Endometrium (tissue), 2 donors: ENCODE measurements around the gene ZC3H12C.

Experiments
- FAIRE-seq: peaks from 2 replicates; lab custom pipeline; 2012; peaks lifted over from hg19 to GRCh38; lab: Jason Lieb, UNC
- donor health status: control.
- donor health status: control.

The ZC3H12C gene

DNA sequence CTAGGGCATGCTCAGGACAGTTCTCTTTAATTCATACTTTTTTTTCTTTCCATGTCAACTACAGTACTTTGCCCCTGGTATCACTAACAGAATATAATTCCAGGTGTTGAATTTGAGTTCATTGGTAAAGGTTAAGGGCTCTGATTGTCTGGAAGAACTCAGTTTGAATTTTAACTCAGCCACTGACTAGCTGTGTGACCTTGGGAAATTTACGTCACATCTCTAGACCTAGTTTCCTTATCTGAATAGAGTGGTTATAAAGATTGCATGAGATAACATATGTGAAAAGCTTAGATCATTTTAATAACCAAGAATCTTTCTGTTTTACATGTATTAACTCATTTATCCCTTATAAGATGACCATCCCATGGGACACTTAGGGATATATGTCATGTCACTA, 15.8 kb upstream of the ZC3H12C start:
- no peak for FAIRE-seq

DNA sequence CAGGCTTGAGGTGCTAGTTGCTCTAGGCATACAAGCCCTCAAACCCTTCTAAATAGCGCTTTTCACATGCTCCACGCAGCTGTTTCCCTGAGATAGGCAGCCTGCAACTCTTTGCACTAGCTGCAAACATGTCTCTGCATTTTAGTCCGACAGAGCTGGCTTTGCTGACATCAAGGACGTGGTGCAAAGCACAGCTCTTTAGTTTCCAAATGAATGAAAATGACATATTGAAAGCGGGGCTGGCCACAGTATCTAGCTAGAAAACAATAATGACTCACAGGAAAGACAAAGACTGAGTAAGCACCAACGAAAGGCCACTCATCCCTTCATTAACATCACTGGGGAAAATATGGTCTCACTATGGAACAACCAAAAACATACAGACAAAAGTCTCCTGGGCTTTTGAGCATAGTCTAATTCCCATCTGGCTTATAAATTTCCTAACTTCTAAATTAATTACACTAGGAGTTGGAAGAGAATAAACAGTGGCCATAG, 15.3 kb upstream of the ZC3H12C start:
- FAIRE-seq = no peak

DNA sequence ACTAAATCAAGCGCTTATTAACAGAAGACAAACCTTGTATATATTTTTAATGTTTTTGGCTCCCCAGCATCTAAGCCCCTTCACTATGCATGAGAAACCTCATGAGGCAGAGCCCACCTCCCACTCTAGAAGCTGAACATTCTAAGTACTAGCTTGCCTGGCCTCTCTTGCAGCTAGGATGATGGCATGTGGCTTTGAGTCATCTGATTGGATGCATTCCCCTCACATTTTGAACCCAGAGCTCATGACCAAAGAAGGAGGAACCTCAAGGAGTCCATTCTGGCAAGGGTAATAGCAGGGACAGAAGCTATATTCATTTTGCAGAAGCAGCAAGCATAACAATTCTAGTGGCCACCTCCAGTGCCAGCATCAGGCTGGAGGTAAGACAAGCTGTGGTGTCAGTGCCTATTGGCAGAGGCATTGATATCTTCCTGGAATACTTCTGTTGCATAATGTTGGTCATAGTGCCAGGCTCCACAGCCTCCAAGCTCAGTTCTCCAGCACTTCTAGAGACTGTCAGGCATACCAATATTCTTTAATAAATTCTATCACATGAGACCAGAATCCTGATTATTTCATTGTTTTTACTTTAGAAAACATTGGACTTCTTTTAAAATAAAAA, 14.2 kb upstream of the ZC3H12C start:
- no peak for FAIRE-seq

DNA sequence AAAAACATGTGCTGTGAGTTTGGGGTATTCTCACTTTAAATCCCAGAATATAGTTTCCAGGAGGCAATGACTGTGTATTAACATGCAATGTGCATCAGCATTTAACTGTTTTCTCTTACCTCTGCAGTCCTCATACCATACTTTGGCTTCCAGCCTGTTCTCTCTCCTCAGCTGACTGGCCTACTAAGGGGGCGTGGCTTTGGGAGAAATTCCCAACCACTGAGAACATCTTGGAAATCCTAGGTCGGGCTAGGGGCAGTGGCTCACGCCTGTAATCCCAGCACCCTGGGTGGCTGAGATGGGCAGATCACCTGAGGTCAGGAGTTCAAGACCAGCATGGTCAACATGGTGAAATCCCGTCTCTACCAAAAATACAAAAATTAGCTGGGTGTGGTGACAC, 13.5 kb upstream of the ZC3H12C start:
- FAIRE-seq = no peak

DNA sequence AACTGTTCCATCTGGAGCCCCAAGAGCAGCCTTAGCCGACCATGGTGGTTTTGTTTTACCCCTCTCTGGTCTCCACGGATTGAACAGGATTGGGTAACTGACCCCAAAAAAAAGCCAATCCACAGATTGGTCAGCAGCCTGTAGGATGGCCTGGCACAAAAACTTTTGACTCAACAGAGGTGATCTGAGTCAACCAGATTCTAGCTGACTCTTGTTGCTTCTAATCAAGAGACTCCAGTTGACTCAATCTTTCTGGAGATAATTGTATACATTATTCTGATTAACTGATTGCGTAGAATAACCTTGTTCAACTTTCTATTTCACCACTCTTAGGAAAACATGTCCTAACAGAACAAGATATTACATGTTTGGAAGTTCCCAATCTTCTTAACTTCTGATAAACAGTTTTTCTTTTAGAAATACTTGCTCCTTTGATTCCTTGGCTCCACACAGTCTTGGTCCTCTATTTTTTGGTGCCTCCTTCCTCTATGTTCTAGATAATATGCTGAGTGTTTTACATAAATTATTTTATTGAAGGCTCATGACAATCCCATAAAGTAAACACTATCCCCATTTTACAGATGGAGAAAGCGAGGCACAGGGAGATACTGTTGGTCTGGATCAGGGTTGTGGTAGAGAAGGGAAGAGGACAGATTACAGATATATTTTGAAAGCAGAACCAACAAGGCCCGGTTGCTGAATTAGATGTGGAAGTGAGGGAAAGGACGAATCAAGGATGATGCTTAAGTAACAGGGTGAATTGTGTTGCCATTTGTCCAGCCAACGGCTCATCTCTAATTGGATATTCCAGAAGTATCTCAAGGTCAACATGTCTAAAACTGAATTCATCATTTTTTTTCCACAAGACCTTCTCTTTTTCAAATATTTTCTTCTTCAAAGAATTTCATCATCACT, 11.5 kb upstream of the ZC3H12C start:
- FAIRE-seq = no peak

DNA sequence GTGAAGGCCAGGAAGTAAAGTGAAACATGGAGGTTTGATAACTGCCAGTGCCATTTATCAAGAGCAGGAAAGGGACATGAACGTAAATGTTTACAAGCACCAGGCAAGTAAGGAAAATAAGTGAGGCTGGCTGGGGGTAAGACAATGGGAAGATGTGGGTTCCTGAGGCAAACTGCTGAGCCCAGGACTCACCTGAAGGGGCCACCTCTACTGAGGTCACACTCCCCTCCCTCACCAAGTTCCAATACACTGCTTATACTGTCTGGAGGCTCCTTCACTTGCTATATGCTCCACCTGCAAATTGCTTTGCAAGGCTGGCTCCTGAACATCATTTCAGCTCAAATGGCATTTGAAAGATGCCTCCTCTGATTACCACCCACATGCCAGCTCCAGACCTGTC, 10.3 kb upstream of the ZC3H12C start:
- FAIRE-seq = no peak

DNA sequence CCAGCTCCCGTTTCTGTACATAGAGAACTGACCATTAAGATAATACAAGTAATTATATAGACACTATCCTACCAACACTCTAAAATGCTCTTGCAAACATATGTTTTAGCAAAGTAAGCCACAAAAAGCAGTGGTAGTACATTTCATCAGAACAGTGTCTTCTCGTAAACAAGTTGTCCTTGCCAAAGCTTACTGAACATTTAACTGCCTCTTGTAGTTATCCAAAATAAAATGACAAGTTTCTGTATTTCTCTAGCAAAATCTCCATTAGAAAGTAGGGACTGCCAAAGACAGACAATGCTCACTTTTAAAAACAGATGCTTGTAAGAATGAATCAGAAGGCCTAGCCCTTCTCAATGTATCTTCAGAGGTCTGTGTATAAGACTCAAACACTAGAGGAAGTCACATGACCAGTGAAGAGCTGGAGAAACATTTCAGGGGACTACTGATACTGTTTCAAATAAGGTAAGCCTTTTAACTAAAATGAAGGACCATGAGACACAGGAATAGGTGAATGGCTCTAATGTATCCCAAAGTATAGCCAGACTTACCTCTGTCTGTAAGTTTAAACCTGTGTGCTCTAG, 7.8 kb upstream of the ZC3H12C start:
- no peak for FAIRE-seq

DNA sequence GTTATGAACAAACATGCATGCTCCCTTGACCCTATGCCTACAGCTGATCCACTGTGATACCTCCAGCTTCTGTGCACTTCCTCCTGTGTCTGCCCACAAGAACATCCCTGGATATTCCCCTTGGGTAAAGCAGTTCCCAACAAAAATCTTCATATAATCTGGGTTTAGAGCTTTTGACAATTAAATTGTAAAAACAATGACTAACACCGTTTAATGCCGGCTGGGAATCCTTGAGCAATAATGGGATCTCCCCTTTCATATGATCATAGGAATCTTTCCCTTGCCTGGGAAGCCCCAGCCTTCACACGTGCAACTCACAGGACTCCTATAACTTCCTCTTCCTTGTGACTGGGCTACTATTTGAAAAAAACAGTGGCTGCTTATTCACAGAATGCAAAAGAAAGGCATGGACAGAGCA, 6.3 kb upstream of the ZC3H12C start:
- no peak for FAIRE-seq

DNA sequence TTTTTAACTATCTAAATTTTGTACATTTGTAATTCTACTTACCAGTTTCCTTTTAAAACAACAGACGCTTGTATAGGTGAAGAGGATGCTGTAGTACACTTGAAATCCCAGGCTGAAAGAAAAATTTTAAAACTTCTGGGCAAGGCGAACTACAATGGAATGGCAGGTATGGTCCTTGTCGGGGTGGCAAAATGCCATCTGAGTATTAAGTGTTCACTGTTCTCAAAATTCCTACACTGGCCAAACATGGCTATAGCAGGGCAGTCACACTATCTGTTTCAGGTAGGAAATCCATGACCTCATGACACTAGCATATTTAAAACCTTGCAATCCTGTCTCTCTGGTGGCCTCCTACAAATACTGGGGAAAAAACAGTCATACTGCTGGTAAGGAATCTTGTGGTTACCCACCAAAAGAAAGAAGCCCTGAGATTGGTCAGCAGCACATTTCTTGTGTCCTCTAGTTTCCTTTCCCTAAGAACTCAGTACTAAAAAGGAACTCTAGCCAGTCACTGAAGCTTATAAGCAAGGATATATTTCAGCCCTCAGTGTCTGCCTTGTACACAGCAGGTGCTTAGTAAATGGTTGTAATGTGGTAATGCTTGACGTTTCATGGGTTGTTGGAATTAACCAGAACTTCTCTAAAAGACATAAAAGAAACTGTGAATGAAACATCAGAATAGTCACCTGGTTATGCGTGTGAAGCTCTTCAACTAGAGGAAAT, 5.2 kb upstream of the ZC3H12C start:
- no peak for FAIRE-seq

DNA sequence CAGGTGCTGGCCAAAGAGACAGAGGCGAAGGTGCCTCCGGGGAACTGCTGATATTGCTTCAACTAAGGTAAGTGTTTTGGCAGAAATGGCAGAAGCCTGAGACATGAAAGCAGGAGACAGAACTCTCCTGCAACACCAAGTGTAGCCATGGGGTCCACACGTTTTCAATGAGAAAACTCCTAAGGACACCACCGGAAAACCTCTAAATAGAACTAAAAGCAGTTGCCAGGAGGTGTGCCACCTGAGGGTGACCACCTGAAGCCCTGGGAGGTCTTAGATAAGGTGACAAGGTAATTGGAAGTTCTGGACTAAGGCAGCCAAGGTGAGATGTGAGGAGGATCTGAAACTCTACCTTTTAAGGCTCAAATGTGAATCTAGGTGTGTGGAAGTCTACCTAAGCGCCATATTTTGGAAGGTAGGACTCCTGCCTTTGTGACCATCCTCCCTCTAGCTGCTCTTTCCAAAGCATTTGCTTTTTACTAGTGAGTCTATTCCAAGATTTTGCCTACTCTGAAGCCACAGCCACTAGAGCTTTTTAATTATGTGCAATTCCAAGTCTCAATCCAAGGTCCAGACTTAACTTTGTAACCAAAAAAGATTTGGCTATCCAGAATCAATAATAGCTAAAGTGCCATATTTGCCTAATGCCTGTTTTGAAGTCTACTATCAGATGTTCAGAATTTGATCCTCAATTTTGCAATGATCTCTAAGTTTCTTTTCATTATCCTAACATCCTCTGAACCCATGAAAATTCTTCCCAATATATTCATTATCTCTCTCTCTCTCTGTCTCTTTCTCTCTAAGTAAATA, 4.5 kb upstream of the ZC3H12C start:
- FAIRE-seq = no peak

DNA sequence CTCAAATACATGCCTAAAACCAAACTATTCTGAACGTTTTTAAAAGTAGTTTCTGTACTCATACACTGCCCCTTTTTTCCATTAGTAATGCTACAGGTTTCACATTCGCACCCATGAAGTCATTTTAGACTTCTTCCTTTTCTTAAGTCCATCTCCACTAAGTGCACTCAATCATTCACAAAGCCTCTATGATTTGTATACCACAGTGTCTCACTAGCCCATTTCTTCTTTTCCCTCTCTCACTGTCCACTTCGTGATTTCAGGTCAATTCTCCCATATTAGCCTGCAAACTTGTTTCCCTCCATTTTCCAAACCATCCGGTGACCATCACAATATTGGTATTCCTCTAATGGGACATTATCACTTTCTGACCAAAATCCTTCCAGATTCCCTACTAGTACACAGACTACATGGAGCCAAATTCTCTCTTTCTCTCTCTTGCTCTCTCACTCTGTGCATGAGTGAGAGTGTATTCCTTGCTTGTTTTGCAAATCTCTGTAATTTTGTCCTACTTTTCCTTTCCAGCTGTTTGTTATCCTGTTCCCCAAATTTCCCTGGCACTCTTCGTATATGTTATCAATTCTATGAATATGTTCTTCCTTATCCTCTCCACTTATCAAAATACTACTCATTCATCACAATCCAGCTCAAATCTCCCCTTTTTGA, 3.4 kb upstream of the ZC3H12C start:
- FAIRE-seq = no peak

DNA sequence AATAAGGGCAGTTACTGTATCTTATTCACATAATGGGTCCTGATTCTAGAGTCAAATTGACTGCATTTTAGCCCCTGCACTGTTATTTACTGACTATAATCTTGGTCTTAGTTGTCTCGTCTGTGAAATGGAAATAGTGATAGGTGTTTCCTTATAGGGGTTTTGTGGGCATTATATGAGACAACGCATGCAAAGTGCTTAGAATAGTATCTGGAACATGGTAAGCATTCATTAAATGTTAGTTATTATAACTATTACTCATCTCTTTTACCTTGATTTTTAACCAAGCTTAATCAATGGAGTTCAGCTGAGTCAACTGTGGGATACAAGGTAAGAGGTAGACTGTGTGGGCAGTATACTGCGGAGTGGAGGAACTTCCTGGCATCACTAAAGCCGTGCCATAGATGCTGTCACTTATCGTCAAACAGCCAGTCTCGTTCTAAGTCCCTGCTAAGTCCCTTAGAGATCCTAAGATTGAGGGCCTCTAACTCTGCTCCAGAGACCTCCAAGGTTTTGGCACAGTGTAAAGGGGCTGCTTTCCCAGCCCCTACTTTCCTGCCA, 2.6 kb upstream of the ZC3H12C start:
- FAIRE-seq = no peak

DNA sequence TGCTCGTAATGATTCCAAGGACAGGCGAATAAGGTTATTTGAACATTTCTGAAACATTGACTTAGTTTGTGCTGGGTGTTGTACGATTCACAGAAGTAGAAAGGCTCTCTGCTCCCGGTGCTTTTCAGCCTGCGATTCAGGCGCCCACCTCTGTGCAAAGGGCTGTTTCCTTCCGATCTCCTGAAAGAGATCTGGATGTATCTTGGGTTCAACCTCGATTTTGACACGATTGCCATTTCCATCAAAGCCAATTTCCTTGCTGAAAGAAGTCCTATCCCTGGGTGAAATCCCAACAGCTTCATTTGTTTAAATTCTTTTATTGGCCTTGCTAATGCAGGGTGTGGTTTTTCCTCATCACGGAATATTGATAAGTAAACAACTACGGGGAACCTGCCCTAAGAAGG, 1.1 kb upstream of the ZC3H12C start:
- FAIRE-seq = no peak

DNA sequence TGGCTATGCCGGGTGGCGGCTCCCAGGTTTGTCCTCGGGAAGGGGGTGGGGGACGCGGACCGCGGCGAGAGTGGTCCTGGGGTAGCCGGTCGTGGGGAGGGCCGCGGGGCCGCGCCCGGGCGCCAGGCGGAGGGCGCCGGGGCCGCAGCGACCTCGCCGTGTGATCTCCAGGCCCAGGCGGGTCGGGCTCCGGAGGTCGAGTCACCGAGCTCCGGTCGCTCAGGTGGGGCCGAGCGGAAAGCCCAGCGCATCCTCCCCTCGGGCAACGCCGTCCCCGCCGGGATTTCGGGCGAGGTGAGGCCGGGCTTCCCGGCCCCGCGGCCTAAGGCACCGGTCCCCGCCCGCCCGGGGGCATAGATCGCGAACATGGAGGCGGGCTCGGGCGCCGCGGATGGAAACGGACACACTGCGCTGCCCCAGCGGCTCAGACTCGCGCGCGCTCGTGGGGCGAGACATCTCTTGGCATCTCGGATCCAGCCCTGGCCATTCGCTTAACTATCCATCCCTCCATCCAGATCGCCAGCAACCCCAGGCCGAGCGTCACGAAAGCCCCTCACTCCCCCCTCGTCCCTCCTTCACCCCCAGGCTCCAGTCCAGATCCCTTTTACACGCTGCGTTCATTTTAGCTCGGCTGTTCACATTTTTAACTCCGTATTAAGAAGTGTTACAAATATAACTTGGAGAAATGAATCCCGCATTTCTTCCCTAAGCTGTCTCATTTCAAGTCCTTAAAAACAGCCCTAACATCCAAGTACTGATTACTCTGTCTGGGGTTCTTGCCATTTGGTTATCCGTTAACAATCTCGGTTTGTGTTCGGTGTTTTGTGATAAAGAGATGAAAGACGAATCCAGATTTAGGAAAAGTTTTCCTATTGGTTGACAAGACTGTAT, 460 bp downstream of the ZC3H12C start:
- FAIRE-seq = peak; percentile 4

DNA sequence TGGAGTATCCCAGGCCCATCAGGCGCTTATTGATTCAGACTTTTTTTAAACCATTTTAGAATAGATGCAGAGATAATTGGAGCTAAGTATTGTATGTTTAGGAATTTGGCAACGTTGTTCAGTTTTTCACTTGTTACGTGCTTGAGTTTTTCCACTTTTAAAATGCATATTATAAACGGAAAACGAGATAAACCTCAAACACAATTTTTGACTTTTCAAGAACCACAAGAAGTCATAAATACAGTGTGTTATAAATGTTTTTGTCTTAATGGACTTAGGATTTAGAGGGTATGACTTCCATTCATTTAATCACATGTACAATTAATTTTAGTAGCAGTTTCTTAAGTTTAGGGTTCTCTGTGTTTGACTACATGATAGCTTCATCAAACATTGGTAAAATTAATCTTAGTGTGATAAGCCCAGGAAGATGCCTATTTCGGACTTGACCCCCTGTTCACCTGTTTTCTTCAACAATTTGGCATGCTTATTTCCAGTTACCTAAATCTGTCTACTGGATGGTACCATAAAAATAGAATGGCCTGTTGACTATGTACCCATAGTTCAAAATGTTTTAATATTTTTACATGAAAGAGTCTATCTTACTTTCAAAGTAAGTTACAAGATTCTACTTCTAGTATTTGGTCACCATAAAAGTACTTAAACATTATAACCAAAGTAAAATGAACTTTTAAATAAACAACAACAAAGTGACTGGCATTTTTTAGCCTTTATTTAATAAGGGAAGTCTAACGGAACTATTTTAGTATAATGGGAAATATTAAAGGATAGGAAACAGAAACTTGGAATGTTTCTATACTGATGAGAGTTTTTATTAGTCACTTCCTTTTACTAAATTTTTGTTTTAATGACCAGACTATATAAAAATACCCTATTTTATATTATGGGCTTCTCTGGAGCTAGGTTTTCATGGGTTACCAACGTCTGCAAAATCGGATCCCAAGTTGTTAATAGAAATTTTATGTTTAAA, 1.4 kb downstream of the ZC3H12C start:
- FAIRE-seq = no peak

DNA sequence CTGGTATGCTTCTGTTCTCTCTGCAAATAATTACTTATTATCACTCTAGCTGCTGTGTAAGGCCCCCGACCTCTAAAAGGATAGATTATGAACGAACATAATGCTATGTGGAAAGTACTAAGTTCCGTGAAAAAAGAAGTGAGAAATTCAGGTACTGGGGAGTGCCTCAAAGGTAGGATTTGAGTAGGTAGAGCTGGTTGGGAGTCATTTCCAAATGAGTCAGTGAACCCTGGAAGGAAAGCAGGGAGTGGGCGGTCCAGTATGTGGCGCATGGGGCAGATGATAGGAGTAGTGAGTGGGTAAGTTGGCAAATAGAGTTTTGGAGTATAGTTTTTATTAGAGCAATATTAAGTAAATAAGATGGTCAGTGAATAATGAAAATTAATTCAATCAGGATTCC, 2.4 kb downstream of the ZC3H12C start:
- FAIRE-seq = no peak

DNA sequence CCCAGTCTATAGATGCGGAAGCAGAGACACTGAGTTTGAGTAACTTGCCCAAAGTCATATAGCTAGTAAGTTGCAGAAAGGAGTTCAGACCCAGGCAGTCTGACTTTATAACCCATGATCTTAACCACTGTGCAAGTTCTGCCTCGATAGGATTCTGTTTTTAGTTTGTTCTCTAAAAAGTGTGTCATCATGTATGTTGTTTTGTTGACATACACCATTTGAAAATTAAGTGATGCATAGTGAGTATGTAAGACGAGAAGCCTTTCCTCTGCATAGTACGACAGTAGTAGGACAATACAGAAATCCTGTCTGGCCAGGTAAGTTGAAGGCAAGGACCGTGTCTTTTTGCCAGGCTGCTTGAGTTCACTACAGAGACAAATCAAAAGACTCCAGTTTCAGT, 3.3 kb downstream of the ZC3H12C start:
- FAIRE-seq = no peak

DNA sequence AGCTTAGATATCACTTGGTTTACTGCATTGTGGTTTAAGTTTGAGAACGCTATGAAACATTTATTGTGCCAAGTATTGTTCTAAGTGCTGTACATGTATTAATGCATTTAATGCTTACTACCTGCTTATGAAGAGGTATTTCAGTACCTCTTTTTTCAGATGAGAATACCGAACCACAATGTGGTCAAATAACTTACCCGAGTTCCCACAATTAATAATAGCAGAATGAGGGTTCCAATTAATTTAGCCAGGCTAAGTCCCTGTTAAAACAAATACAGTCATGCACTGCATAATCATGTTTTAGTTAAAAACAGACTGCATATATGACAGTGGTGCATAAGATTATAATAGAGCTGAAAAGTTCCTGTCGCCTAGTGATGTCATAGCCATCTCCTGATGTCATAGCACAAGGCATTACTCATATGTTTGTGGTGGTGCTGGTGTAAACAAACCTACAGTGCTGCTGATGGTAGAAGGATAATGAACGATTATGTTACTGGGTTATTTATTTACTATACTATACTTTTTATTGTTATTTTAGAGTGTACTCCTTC, 4.3 kb downstream of the ZC3H12C start:
- no peak for FAIRE-seq
